DND-41 (cell line): Measurements from ENCODE around the gene MACROD2.

Source experiments
- CTCF ChIP-seq: IDR thresholded peaks from 2 replicates; pipeline ENCODE4 v1.5.1; 2012; ENCODE audit warnings: borderline replicate concordance, low read length, moderate library complexity, mild to moderate bottlenecking; ENCODE audit not compliant: poor library complexity, severe bottlenecking; ENCODE audit errors: extremely low read depth
- EZH2 ChIP-seq: IDR thresholded peaks from 3 replicates; pipeline ENCODE4 v1.6.1; 2012; ENCODE audit warnings: borderline replicate concordance, low read depth, mild to moderate bottlenecking, moderate library complexity, low read length, inconsistent platforms; ENCODE audit not compliant: severe bottlenecking

- TF ChIP-seq CTCF (no peak), EZH2 (no peak)
Observed at GRCh38 chr20:14510341-14510740, 515.0 kb downstream of the MACROD2 start.
